Epithelial cell of esophagus (primary cell): ENCODE results near the gene NUDT14.

ENCODE experiments used
- DNase-seq: peaks from one replicate; pipeline ENCODE4 v3.0.0; 2010; ENCODE audit warnings: low read depth
- H3K4me3 ChIP-seq: 2 replicates; pipeline ENCODE4 v1.5.1; 2011; ENCODE audit warnings: mild to moderate bottlenecking, low read length, control low read depth
- CTCF ChIP-seq: IDR thresholded peaks from 2 replicates; pipeline ENCODE4 v1.5.1; 2011; ENCODE audit warnings: low read depth, mild to moderate bottlenecking, low read length, control low read depth, inconsistent platforms; ENCODE audit not compliant: insufficient read depth; ENCODE audit errors: missing control alignments

Gene NUDT14

GRCh38 chr14:105185001-105185400 lies 3.9 kb upstream of the NUDT14 start:
- no peak for DNase-seq
- TF ChIP-seq CTCF, result no peak
- no peak overlapping the region for H3K4me3 ChIP-seq

GRCh38 chr14:105184461-105184860 lies 3.3 kb upstream of the NUDT14 start:
- no peak for DNase-seq
- H3K4me3 ChIP-seq, result no peak overlapping the region
- TF ChIP-seq CTCF, result no peak

- DNase-seq, result peak; percentile 34
- H3K4me3 ChIP-seq, result no peak overlapping the region
- TF ChIP-seq CTCF, result no peak
Observed at GRCh38 chr14:105182296-105183020, 1.3 kb upstream of the NUDT14 start.

- H3K4me3 ChIP-seq, result no peak overlapping the region
- no peak for DNase-seq
- no peak for TF ChIP-seq CTCF
Observed at GRCh38 chr14:105181549-105182295, 610 bp upstream of the NUDT14 start.

- DNase-seq, result no peak
- no peak for TF ChIP-seq CTCF
- H3K4me3 ChIP-seq, result no peak overlapping the region
Observed at GRCh38 chr14:105179191-105179590, 1.9 kb downstream of the NUDT14 start.

- no peak overlapping the region for H3K4me3 ChIP-seq
- no peak for DNase-seq
- TF ChIP-seq CTCF, result no peak
Observed at GRCh38 chr14:105178868-105179140, 2.3 kb downstream of the NUDT14 start.

GRCh38 chr14:105178069-105178867 lies 2.8 kb downstream of the NUDT14 start:
- H3K4me3 ChIP-seq, result no peak overlapping the region
- DNase-seq, result no peak
- no peak for TF ChIP-seq CTCF
